Suppressor macrophage treated with lipopolysaccharide for 4 hours (primary cell): ENCODE results near the gene SIGLEC11.
"Not testable (repeated sequence)": the region's sequence is repeated elsewhere in the genome, so short reads cannot be mapped to it uniquely, and the experiment has no call there.

Experiments used
- DNase-seq: peaks from one replicate; pipeline ENCODE4 v3.0.0-alpha.2; 2020

SIGLEC11 gene

DNA sequence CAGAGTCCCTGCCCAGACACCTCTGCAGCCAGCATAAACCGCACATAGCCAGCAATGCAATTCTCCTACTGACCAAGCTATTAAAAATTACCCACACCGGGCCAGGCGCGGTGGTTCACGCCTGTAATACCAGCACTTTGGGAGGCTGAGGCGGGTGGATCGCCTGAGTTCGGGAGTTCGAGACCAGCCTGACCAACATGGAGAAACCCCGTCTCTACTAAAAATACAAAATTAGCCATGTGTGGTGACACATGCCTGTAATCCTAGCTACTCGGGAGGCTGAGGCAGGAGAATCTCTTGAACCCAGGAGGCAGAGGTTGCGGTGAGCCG is 36.1 kb downstream of the SIGLEC11 start:
- not testable (repeated sequence) for DNase-seq

DNA sequence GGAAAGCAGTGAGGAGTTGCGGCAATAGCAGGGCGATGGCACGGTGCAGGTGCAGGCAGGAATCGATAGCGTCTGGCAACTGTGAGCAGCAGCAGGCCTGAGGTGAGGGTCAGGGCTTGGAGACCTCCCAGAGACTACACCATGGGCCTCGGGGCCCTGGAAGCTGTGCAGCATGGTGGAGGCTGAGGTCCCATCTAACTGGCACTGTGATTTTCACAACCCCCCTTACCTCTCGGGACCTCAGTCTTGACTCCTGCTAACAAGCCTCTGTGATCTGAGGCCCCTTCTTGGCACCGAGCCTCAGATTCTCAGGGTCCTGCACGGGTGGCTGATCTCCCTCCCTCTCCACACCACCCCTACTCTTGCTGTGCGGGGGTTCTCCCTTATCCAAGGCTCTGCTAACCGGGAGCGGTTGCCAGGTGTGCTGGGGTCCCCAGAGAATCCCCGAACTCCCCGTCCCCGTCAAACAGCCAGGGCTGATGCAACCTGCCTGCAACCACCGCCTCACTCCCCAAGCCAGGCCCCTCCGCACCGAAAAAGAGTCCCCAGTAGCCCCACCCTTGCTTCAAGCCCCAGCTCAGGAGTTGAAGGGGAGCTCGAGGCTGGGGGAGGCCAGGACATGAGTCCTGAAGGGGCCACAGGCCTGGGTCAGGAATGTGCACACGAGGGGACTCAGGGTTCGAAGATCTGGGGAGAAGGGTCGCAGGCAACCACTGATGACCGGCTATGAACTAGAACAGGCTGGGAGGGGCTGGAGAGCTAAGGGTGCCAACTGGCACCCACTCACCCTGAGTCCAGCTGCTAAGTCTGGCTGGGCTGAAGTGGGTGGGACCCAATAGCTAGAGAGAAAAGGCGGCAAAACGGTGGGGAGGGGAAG is 36.7 kb downstream of the SIGLEC11 start:
- no peak for DNase-seq

DNA sequence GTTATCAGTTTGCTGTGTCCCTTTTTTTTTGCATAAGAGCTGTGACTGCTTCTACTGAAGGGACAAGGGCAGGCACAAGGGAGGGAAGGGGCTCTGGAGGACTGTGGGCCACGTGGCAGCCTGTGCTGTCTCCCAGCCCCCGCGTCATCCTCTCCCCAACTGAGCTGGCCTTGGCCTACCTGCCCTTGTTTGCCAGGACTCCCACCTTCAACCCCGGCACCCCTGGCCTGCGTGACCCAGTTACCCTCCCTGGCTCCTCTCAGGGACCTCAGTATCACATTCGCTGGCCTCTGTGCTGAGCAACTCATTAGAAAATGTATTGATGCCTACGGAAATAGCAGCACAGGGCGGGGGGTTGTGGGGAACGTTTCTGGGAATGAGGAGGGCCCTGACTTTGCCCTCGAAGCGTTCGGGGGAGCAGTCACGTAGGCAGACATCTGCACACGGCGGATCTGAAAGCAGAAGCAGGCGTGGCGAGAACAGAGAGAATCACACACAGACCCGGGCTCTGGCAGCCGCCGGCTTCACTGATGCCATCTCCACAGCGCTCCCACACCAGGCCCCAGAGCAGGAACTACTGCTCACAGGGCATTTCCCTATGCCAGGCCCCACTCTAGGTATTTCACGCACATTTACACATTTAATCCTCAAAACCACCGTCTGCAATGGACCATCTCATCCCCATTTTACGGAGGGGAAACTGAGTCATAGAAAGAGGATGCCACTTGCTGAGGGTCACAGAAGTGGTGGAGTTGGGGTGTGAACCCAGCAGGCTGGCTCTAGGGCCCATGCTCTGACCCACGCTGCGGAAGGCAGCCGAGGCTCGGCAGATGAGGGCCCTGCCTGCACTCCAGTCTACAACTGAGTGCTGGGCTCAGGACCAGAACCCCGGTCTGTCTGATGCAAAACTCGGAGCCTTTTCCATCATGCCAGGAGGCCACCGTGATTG is 37.6 kb downstream of the SIGLEC11 start:
- DNase-seq, result peak; percentile 82

DNA sequence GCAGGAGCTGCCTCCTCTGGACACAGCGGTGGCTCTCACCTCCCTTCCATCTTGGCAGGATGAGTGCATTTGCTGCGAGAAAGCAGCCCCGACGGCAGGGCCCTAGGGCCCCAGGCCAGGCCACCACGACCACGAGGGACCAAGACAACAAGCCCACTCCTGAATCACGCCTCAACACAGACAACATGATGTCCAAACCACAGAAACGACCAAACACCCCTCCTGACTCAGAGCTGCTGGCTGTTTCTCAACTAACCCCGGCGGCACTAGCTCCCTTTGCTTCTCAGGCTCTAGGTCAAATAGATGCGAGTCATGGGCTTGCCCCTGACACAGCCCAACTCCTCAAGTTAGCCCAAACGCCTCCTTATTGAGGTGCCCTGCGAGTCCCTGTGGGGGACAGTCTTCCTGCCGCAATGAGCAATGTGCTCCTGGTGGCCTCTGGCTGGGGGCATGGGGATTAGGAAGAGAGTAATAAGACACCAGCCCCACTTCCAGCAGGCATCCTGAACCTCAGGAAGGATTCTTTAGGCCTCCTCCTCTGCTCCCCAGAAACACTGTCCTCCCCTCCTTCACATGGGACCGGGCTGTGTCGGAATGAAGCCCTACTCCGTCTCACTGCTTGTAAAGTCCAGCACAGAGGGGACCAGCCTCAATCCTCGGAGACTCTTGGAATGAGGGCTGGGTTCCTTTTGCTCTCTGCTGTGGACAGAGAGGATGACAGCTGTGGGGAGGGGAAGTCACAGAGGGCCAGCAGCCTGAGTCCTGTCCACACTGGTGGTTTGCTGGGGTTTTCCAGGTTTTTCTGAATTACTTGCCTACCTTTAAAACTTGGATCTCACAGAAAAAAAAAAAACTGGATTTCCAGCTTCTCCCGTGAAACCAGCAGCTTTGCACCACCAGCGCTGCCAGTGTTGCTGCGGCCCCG is 38.8 kb downstream of the SIGLEC11 start:
- peak; percentile 83 for DNase-seq

DNA sequence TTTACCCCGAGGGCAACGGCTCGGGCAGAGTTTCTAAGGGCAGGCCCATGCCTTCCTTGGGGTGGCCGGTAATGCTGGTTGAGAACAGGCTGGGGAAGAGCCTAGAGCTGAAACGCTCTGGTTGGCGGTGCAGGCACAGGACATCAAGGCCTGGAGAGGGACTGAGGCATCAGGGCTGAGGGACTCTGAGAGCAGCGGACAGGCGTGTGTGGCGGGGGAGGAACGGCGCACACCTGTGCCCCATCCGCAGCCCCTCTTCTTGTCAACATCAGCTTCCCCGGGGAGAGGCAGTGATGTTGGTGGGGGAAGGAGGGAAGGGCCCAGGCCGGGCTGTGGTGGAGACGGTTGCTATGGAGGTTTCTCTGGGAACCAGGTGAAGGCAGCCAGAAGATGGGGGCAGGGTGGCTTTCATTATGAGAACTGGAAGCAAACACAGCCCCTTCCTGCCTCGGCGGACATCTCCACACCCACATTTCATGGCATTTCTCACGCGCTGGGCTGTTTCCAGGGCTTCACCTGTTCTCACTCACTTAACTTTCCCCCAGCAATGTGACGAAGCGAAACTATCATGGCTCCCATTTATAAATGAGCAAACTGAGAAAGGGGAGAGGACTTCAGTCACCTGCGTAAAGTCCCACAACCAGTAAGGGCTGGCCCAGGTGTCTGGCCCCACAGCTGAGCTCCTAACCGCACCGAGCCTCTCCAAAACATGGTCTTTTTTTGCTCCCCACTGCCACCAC is 40.2 kb downstream of the SIGLEC11 start:
- DNase-seq, result no peak

DNA sequence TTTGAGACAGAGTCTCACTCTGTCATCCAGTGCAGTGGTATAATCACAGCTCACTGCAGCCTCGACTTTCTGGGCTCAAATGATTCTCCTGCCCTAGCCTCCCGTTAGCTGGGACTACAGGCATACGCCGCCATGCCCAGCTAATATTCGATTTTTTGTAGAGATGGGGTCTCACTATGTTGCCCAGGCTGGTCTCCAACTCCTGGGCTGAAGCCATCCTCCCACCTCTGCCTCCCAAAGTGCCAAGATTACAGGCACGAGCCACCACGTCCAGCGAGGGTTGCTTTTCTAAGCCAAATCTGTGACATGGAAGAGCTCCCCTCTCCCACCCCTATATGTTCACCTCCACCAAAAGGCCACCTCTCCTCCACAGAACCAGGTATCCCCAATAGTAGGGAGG is 42.9 kb downstream of the SIGLEC11 start:
- DNase-seq, result no peak

GRCh38 chr19:49916839-49917733 is 43.9 kb downstream of the SIGLEC11 start:
- peak; percentile 88 for DNase-seq

- DNase-seq, result no peak
Observed at GRCh38 chr19:49915271-49915670, 45.7 kb downstream of the SIGLEC11 start.

DNA sequence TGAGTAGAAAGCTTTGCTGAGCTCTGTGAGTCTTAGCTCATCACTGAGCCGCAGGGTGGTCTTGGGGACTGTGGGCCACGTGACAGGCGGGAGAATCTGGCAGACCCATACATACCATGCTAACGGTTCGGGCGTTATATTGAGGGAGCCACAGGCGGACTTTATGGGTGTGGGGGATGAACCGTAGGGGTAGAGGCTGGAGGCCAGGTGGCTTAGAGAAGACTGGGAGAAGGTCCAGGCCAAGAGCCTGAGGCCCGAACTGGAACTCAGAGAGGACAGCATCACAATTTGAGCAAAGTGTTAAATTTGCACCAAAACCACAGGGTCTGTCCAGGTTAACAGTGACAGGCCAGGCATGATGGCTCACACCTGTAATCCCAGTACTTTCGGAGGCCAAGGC is 47.3 kb downstream of the SIGLEC11 start:
- no peak for DNase-seq

GRCh38 chr19:49912965-49913685 is 47.8 kb downstream of the SIGLEC11 start:
- no peak for DNase-seq

DNA sequence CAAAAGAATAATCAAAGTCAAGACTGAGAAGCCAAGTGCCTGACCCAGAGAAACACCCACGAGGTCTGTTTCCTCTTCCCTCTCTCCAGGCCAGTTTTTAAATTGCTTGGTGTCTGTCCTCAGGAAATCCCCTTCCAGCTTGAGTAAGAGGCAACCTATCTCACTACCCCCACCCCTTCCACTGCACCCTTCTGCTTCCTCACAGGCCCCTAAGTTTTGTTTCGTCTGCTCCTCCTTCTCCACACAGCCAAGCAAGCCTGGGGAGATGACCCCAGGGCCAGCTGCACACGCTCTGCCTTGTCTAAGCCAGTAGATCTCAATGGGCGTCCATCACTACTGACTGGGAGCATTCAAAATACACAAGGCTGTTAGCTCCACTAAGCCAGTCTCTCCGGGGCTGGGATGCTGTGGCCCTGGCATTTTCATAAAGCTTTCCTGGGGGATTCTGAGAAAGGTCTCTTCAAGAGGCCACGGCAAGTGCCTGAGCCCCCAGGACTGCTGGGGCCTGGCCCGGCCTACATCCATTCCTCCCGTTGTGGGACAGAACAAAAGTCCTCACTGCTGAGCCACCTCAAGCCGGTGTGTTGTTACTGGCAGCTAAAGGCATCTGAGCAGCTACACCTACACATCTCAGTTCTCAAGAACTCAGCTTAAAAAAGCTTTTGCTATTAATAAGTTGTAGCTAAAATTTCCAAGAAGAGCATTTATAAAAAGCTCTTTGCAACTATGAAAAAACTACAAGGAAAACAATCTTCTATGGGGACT is 49.4 kb downstream of the SIGLEC11 start:
- DNase-seq, result peak; percentile 95

GRCh38 chr19:49910179-49910578 is 50.8 kb downstream of the SIGLEC11 start:
- DNase-seq, result no peak

DNA sequence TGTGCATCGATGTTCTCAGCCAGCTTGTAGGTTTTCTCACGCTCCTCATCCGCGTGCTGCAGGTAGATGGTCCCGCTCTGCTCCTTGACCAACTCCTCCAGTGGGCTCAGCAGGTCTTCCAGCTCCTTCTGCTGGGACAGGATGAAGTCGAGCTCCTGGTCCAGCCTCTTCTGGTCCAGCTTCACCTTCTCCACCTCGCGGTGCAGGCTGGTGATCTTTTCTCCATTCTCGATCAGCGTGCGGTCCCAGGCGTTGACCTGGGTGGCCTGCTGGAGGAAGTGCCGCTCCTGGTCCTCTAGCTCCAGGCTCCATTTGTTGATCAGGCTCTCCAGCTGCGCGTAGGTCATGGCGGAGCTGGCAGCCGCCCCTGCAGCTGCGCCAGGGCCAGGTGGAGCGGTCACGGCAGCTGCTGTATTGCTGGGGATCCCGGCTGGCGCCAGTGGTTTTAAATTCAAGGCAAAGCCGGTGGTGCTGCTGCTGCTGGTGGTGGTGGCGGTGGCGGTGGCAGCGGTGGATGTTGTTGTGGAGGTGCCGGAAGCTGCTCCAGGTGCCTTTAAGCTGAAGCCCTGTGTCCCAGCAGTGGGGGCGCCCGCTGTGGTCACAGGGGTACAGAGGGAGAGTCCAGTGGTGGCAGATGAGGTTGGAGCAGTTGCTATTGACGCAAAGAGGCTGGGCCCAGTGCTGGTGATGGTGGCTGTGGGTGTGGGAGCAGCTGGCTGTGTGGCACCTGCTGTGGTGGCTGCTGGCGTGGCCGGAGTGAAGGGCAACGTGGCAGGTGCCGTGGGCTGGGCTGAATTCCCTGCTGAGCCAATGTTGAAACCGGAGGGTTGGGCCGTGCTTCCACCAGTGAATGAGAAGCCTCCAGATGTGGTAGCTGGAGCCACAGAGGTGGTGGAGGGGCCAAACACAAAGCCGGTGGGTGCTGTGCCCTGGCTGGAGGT is 52.2 kb downstream of the SIGLEC11 start:
- DNase-seq, result no peak

DNA sequence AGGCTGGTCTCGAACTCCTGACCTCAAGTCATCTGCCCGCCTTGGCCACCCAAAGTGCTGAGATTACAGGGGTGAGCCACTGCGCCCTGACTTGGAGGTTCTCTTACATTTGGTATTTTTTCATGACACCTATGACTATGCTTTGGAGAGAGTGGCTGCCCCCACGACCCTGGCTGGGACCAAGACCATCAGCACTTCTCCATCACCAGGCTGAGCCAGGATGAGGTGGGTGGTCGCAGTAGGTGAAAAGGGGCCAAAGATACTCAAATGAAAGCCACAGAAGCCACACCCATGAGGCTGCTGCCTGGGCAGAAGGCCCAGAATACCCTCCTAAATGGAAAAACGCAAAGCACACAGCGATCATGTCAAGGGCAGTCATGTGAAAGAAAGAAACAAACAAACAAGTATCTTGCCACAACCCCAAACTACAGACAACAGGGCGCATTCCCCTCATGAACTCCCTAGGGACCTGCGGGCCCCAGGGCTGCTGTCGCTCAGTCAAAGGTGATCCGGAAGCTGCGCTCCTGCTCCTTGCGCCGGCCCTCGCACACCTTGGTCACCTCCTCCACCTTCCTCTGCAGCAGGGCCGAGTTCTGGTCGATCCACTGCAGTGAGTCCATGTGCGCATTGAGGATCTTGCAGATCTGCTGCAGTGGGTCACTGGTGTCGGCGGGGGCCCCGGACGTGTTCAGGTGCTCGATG is 53.1 kb downstream of the SIGLEC11 start:
- no peak for DNase-seq

GRCh38 chr19:49906879-49907564 is 54.0 kb downstream of the SIGLEC11 start:
- DNase-seq, result no peak

DNA sequence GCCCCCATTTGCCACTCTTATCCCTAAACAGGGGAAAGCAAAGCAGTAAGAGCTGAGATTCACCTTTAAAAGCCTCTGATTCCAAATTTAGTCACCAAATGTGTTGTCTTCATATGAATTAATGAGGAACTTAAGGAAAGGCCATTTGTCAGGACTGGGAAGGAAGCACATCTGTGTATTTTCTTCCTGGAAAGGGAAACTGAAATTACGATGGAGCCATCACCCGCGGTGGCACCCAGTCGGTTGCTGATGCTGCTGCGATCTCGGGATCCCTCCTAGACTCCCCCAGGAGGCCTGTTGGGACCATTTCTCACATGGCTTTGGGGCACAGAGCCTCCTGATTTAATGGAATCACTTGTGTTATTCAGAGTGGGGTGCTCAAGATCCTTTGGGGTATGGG is 56.8 kb downstream of the SIGLEC11 start:
- peak; percentile 88 for DNase-seq
